ENCODE results near the gene ACADS. TPM values are rescaled to one million over a fixed set of nuclear protein-coding genes. Genes with fewer than 3 reads are reported as not detected.

Gene ACADS
- total and polyA plus RNA-seq, 9 of the 15 experiments (the other 6 are each of a cell fraction or from before 2014, with no cell fraction given), result 0.06 to 20.3 (median 8.8) TPM

DNA sequence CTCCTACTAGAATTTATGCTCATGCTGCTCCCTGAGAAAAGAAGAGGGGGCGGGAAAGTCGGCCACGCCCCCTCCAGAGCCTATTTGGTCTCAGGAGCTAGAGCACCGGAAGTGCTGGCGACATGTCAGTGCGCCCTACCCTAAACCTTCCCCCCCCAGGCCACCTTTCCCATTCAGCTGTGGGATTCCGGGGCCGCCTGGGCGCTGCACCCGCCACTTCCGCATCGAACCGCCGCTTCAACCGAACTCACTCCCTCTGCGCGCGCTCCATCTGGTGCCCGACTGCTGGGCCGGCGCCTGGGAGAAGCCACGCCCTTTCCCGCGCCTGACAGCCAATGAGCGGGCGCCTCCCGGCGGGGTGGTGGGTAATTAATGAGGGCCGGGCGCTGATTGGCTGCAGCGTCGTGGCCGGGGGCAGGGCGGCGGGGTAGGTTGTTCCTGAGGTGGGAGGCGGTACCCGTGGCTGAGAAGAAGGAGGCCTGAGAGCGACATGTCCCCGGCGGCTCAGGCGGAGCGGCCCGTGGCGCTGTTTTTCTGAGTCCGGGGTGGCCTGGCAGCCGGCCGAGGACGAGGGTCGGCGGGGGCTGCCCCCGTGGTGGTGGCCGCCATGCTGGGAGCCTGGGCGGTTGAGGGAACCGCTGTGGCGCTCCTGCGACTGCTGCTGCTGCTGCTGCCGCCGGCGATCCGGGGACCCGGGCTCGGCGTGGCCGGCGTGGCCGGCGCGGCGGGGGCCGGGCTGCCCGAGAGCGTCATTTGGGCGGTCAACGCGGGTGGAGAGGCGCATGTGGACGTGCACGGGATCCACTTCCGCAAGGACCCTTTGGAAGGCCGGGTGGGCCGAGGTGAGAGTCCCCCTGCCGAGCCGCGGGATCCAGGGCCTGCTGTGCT, 38.7 kb upstream of the ACADS start, which contains the start of gene MLEC (continued):
- TF ChIP-seq ZNF253 (CRISPR knock-in tag; conservative IDR thresholded peaks at IDR 0.05) (no peak), TFAM (CRISPR knock-in tag; conservative IDR thresholded peaks at IDR 0.05) (no peak), CBX2 (IDR thresholded peaks at IDR 0.05; ENCODE audit: insufficient read depth, low read length, poor library complexity, severe bottlenecking) (no peak), FOXK2 (conservative IDR thresholded peaks at IDR 0.05 in 1 of 2, IDR thresholded peaks at IDR 0.05 in 1 of 2; ENCODE audit: low read depth in 2 of 2) (peak; percentile 57 to 64; a peak in 1 of 4 replicates), TBL1XR1 (IDR thresholded peaks at IDR 0.05; ENCODE audit: low read length in 2 of 2) (peak in 1 of 2 experiments; percentile 63; a peak in 2 of 4 replicates), NFE2 (IDR thresholded peaks at IDR 0.05; ENCODE audit: low read depth) (no peak), ZNF280B (CRISPR knock-in tag; IDR thresholded peaks at IDR 0.05) (no peak), ZNF408 (CRISPR knock-in tag; IDR thresholded peaks at IDR 0.05; ENCODE audit: low read depth) (no peak), ZNF507 (tag; conservative IDR thresholded peaks at IDR 0.05) (no peak), GMEB1 (CRISPR knock-in tag; IDR thresholded peaks at IDR 0.05) (no peak; the same call in 1 of the 2 replicates), MTA3 (IDR thresholded peaks at IDR 0.05; ENCODE audit: borderline replicate concordance) (peak; percentile 56; the same call in 1 of the 2 replicates), TEAD4 (IDR thresholded peaks at IDR 0.05; ENCODE audit: low read length) (peak; percentile 15; the same call in 1 of the 2 replicates), TEAD4 (CRISPR knock-in tag; IDR thresholded peaks at IDR 0.05; ENCODE audit: borderline replicate concordance) (0 out of 2 replicates have a peak, but pooled peaks have one; percentile 31), PTRF (tag; IDR thresholded peaks at IDR 0.05) (no peak), TCF7L2 (IDR thresholded peaks at IDR 0.05; ENCODE audit: low read depth, low read length) (no peak), HMG20B (CRISPR knock-in tag; IDR thresholded peaks at IDR 0.05) (no peak), ZNF76 (CRISPR knock-in tag; IDR thresholded peaks at IDR 0.05; ENCODE audit: borderline replicate concordance) (no peak)
- TF ChIP-seq, protein P1, sequence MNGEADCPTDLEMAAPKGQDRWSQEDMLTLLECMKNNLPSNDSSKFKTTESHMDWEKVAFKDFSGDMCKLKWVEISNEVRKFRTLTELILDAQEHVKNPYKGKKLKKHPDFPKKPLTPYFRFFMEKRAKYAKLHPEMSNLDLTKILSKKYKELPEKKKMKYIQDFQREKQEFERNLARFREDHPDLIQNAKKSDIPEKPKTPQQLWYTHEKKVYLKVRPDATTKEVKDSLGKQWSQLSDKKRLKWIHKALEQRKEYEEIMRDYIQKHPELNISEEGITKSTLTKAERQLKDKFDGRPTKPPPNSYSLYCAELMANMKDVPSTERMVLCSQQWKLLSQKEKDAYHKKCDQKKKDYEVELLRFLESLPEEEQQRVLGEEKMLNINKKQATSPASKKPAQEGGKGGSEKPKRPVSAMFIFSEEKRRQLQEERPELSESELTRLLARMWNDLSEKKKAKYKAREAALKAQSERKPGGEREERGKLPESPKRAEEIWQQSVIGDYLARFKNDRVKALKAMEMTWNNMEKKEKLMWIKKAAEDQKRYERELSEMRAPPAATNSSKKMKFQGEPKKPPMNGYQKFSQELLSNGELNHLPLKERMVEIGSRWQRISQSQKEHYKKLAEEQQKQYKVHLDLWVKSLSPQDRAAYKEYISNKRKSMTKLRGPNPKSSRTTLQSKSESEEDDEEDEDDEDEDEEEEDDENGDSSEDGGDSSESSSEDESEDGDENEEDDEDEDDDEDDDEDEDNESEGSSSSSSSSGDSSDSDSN (IDR thresholded peaks at IDR 0.05; ENCODE audit: borderline replicate concordance in 1 of 2, low read depth in 2 of 2, low read length in 2 of 2), result peak; percentile 78 to 87
- TF ChIP-seq, protein P2, sequence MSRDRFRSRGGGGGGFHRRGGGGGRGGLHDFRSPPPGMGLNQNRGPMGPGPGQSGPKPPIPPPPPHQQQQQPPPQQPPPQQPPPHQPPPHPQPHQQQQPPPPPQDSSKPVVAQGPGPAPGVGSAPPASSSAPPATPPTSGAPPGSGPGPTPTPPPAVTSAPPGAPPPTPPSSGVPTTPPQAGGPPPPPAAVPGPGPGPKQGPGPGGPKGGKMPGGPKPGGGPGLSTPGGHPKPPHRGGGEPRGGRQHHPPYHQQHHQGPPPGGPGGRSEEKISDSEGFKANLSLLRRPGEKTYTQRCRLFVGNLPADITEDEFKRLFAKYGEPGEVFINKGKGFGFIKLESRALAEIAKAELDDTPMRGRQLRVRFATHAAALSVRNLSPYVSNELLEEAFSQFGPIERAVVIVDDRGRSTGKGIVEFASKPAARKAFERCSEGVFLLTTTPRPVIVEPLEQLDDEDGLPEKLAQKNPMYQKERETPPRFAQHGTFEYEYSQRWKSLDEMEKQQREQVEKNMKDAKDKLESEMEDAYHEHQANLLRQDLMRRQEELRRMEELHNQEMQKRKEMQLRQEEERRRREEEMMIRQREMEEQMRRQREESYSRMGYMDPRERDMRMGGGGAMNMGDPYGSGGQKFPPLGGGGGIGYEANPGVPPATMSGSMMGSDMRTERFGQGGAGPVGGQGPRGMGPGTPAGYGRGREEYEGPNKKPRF (IDR thresholded peaks at IDR 0.05; ENCODE audit: low read depth, low read length), result no peak

All from K562 (cell line).